Stomach smooth muscle (tissue), 2 donors: ENCODE results near the gene CKLF.
"Not testable (repeated sequence)": the region's sequence is repeated elsewhere in the genome, so short reads cannot be mapped to it uniquely, and the experiment has no call there.

Experiments used
- H3K27ac ChIP-seq: one replicate; pipeline ENCODE4 v1.7.0; 2013; ENCODE audit warnings: mild to moderate bottlenecking, low read length, inconsistent platforms
- H3K27me3 ChIP-seq, 2 donors: one replicate each; pipeline ENCODE4 v1.7.0; 2013; ENCODE audit warnings: low read length in 2 of 2; ENCODE audit not compliant: insufficient read depth in 2 of 2, control insufficient read depth in 1 of 2
- H3K36me3 ChIP-seq, 2 donors: one replicate each; pipeline ENCODE4 v1.7.0; 2013; ENCODE audit warnings: low read length in 2 of 2; ENCODE audit not compliant: control insufficient read depth in 2 of 2, insufficient read depth in 2 of 2
- H3K4me1 ChIP-seq: one replicate; pipeline ENCODE4 v1.7.0; 2013; ENCODE audit warnings: low read length; ENCODE audit not compliant: control insufficient read depth, insufficient read depth
- H3K4me3 ChIP-seq, 2 donors: one replicate each; pipeline ENCODE4 v1.7.0; 2013; ENCODE audit warnings: low read length in 2 of 2
- H3K9ac ChIP-seq, 2 donors: one replicate each; pipeline ENCODE4 v1.7.0; 2013; ENCODE audit warnings: low read length in 2 of 2, mild to moderate bottlenecking in 1 of 2
- H3K9me3 ChIP-seq, 2 donors: one replicate each; pipeline ENCODE4 v1.7.0; 2013; ENCODE audit warnings: low read length in 2 of 2; ENCODE audit not compliant: control insufficient read depth in 2 of 2
- donor health status: healthy.
- donor health status: Pancreatic carcinoma.

Gene CKLF

GRCh38 chr16:66588981-66589713 is 36.8 kb downstream of the CKLF start:
- Histone ChIP-seq H3K27ac (no peak overlapping the region), H3K36me3 (no peaks in the 10 kb centered on the region), H3K4me3 (no peak overlapping the region), H3K27me3 (no peaks in the 10 kb centered on the region), H3K9me3 (peaks cover 0 to 3% of the 10 kb centered on the region in 2 donors), H3K4me1 (no peaks in the 10 kb centered on the region), H3K9ac (no peak overlapping the region)

- Histone ChIP-seq H3K27me3 (peaks cover 0 to 2% of the 10 kb centered on the region in 2 donors), H3K9ac (no peak overlapping the region), H3K4me3 (no peak overlapping the region)
Observed at GRCh38 chr16:66590322-66590721, 37.9 kb downstream of the CKLF start.

GRCh38 chr16:66591018-66591417 is 38.6 kb downstream of the CKLF start:
- H3K27me3 ChIP-seq: peaks cover 0 to 2% of the 10 kb centered on the region in 2 donors
- H3K36me3 ChIP-seq: no peaks in the 10 kb centered on the region
- H3K9ac ChIP-seq: no peak overlapping the region
- no peak overlapping the region for H3K27ac ChIP-seq
- H3K4me1 ChIP-seq: no peaks in the 10 kb centered on the region
- H3K4me3 ChIP-seq: no peak overlapping the region
- peaks cover 0 to 4% of the 10 kb centered on the region in 2 donors for H3K9me3 ChIP-seq

More at GRCh38 chr16:66590322-66590721, 37.9 kb downstream of the CKLF start:
- Histone ChIP-seq H3K36me3 (no peaks in the 10 kb centered on the region), H3K4me1 (no peaks in the 10 kb centered on the region), H3K9me3 (peaks cover 0 to 4% of the 10 kb centered on the region in 2 donors), H3K27ac (no peak overlapping the region)

- Histone ChIP-seq H3K27ac (no peak overlapping the region), H3K9me3 (peaks cover 0 to 4% of the 10 kb centered on the region in 2 donors), H3K36me3 (no peaks in the 10 kb centered on the region), H3K9ac (no peak overlapping the region), H3K27me3 (peaks cover 0 to 2% of the 10 kb centered on the region in 2 donors), H3K4me1 (no peaks in the 10 kb centered on the region), H3K4me3 (no peak overlapping the region)
Observed at GRCh38 chr16:66592241-66592640, 39.9 kb downstream of the CKLF start.

- Histone ChIP-seq H3K4me1 (no peaks in the 10 kb centered on the region), H3K9me3 (peaks cover 0 to 4% of the 10 kb centered on the region in 2 donors), H3K9ac (no peak overlapping the region), H3K4me3 (no peak overlapping the region), H3K27ac (no peak overlapping the region), H3K27me3 (peaks cover 0 to 2% of the 10 kb centered on the region in 2 donors), H3K36me3 (no peaks in the 10 kb centered on the region)
Observed at GRCh38 chr16:66592814-66593213, 40.4 kb downstream of the CKLF start.

GRCh38 chr16:66594739-66595138 is 42.4 kb downstream of the CKLF start:
- H3K4me1 ChIP-seq: no peaks in the 10 kb centered on the region
- H3K36me3 ChIP-seq: no peaks in the 10 kb centered on the region
- H3K9ac ChIP-seq: no peak overlapping the region
- no peak overlapping the region for H3K4me3 ChIP-seq
- peaks cover 0 to 2% of the 10 kb centered on the region in 2 donors for H3K27me3 ChIP-seq
- peaks cover 0 to 4% of the 10 kb centered on the region in 2 donors for H3K9me3 ChIP-seq
- H3K27ac ChIP-seq: no peak overlapping the region

- not testable (repeated sequence) for H3K9me3 ChIP-seq, H3K4me1 ChIP-seq, H3K36me3 ChIP-seq, H3K4me3 ChIP-seq, H3K9ac ChIP-seq, H3K27me3 ChIP-seq, H3K27ac ChIP-seq
Observed at GRCh38 chr16:66596559-66596958, 44.2 kb downstream of the CKLF start.

GRCh38 chr16:66596986-66597848 is 44.8 kb downstream of the CKLF start:
- no peak overlapping the region for H3K4me3 ChIP-seq
- no peak overlapping the region for H3K27ac ChIP-seq
- H3K4me1 ChIP-seq: no peaks in the 10 kb centered on the region

GRCh38 chr16:66598111-66598510 is 45.7 kb downstream of the CKLF start:
- Histone ChIP-seq H3K9ac (no peak overlapping the region), H3K27ac (no peak overlapping the region), H3K4me3 (no peak overlapping the region), H3K36me3 (no peaks in the 10 kb centered on the region), H3K4me1 (no peaks in the 10 kb centered on the region), H3K27me3 (peaks cover 10 to 14% of the 10 kb centered on the region in 2 donors), H3K9me3 (peaks cover 0 to 4% of the 10 kb centered on the region in 2 donors)

More at GRCh38 chr16:66596986-66597848, 44.8 kb downstream of the CKLF start:
- Histone ChIP-seq H3K27me3 (peaks cover 5 to 11% of the 10 kb centered on the region in 2 donors), H3K36me3 (no peaks in the 10 kb centered on the region), H3K9me3 (peaks cover 0 to 4% of the 10 kb centered on the region in 2 donors), H3K9ac (no peak overlapping the region)

- no peak overlapping the region for H3K27ac ChIP-seq
- H3K9me3 ChIP-seq: no peaks in the 10 kb centered on the region
- H3K36me3 ChIP-seq: no peaks in the 10 kb centered on the region
- no peak overlapping the region for H3K9ac ChIP-seq
- H3K27me3 ChIP-seq: peaks cover 15 to 18% of the 10 kb centered on the region in 2 donors
- peaks cover 4% of the 10 kb centered on the region for H3K4me1 ChIP-seq
- H3K4me3 ChIP-seq: no peak overlapping the region
Observed at GRCh38 chr16:66599726-66600125, 47.4 kb downstream of the CKLF start.
